Measurements from ENCODE around the gene CFAP92.
A peak's percentile ranks its signal among the peaks of the same experiment; 100 is the strongest.
"Not testable (repeated sequence)": the region's sequence is repeated elsewhere in the genome, so short reads cannot be mapped to it uniquely, and the experiment has no call there.

Gene CFAP92

GRCh38 chr3:128881576-128881975, 112.3 kb downstream of the CFAP92 start:
- Histone ChIP-seq H3K9me3 (replicated peaks in 1 of 11) (no peaks in the 10 kb centered on the region), H3K27ac (no peak overlapping the region), H3K36me3 (peaks cover 37 to 64% (median 55%) of the 10 kb centered on the region in 11 experiments), H3K27me3 (no peaks in the 10 kb centered on the region), H3K4me3 (no peak overlapping the region), H3K9ac (peak overlapping the region in 3 of 11 experiments; percentile 16 to 94 (median 91); a peak in 2 of 22 replicates), H3K4me1 (peaks cover 35 to 50% (median 38%) of the 10 kb centered on the region in 10 experiments), H4K20me1 (peaks cover 0 to 34% (median 12%) of the 10 kb centered on the region in 11 experiments; a peak in 12 of 22 replicates), H3K4me2 (peak overlapping the region; percentile 87 to 97 (median 96); a peak in 18 of 22 replicates)
- no peak for TF ChIP-seq Cebpa-rat (IDR thresholded peaks at IDR 0.05)

DNA sequence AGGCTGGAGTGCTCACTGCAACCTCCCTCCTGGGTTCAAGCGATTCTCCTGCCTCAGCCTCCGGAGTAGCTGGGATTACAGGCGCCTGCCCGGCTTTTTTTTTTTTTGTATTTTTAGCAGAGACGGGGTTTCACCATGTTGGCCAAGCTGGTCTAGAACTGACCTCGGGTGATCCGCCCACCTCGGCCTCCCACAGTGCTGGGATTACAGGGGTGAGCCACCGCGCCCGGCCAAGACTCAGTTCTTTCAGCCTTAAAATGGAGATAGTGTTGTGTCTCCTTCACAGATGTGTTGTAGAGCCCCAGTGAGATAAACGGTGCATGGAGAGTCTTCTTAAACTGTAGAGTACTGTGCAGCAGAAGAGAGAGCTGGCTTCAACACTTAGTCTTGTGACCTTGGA, 113.4 kb downstream of the CFAP92 start:
- Histone ChIP-seq H3K27ac (peak overlapping the region in 10 of 11 experiments; percentile 89 to 97 (median 94); a peak in 16 of 22 replicates), H3K36me3 (peaks cover 32 to 52% (median 44%) of the 10 kb centered on the region in 11 experiments)

GRCh38 chr3:128879991-128880390, 113.9 kb downstream of the CFAP92 start:
- no peak for TF ChIP-seq Cebpa-rat (IDR thresholded peaks at IDR 0.05)
- H3K36me3 ChIP-seq, result peaks cover 27 to 48% (median 39%) of the 10 kb centered on the region in 11 experiments
- H3K27ac ChIP-seq, result peak overlapping the region; percentile 73 to 97 (median 94)
- H3K9me3 ChIP-seq (replicated peaks in 1 of 11), result no peaks in the 10 kb centered on the region
- peak overlapping the region; percentile 87 to 97 (median 96) for H3K4me2 ChIP-seq
- peaks cover 41 to 61% (median 46%) of the 10 kb centered on the region in 10 experiments for H3K4me1 ChIP-seq
- H4K20me1 ChIP-seq, result peaks cover 0 to 29% (median 10%) of the 10 kb centered on the region in 11 experiments; a peak in 12 of 22 replicates
- H3K9ac ChIP-seq, result peak overlapping the region; percentile 86 to 94 (median 91)
- H3K4me3 ChIP-seq, result peak overlapping the region; percentile 69 to 92 (median 80)
- H3K27me3 ChIP-seq, result no peaks in the 10 kb centered on the region

More for the DNA sequence above, 113.4 kb downstream of the CFAP92 start:
- H4K20me1 ChIP-seq, result peaks cover 0 to 34% (median 12%) of the 10 kb centered on the region in 11 experiments; a peak in 12 of 22 replicates
- H3K9me3 ChIP-seq (replicated peaks in 1 of 11); H3K27me3 ChIP-seq: not testable (repeated sequence)
- peak overlapping the region; percentile 69 to 92 (median 80) for H3K4me3 ChIP-seq
- peak overlapping the region; percentile 87 to 97 (median 96) for H3K4me2 ChIP-seq
- H3K9ac ChIP-seq, result peak overlapping the region; percentile 86 to 94 (median 91)
- peaks cover 40 to 59% (median 45%) of the 10 kb centered on the region in 10 experiments for H3K4me1 ChIP-seq

- H3K9ac ChIP-seq, result peak within 1 kb of the TSS; percentile 86 to 94 (median 91)
- H3K36me3 ChIP-seq, result peaks cover 21 to 41% (median 33%) of the 10 kb centered on the region in 11 experiments
- H4K20me1 ChIP-seq, result peaks cover 0 to 23% (median 7%) of the 10 kb centered on the region in 11 experiments; a peak in 11 of 22 replicates
- H3K4me2 ChIP-seq, result peak within 1 kb of the TSS; percentile 87 to 97 (median 96)
- H3K9me3 ChIP-seq (replicated peaks in 1 of 11), result no peaks in the 10 kb centered on the region
- peak within 1 kb of the TSS; percentile 69 to 92 (median 80) for H3K4me3 ChIP-seq
- peak within 1 kb of the TSS; percentile 78 to 97 (median 94) for H3K27ac ChIP-seq
- TF ChIP-seq Cebpa-rat (IDR thresholded peaks at IDR 0.05), result no peak
- H3K27me3 ChIP-seq, result no peaks in the 10 kb centered on the region
- H3K4me1 ChIP-seq, result peaks cover 41 to 61% (median 46%) of the 10 kb centered on the region in 10 experiments
Measured at GRCh38 chr3:128879125-128879969, 114.5 kb downstream of the CFAP92 start, which contains the start of gene ACAD9. ACAD9 (plus strand) TSS chr3:128879620; CDS start chr3:128879692, 72 bp downstream.

GRCh38 chr3:128878556-128879124, 115.2 kb downstream of the CFAP92 start:
- peaks cover 0 to 16% (median 2%) of the 10 kb centered on the region in 11 experiments; a peak in 10 of 22 replicates for H4K20me1 ChIP-seq
- peak in 1 of 11 experiments; percentile 21; a peak in 1 of 22 replicates for TF ChIP-seq Cebpa-rat (IDR thresholded peaks at IDR 0.05)
- peak overlapping the region; percentile 69 to 92 (median 80) for H3K4me3 ChIP-seq
- peak overlapping the region; percentile 86 to 94 (median 91) for H3K9ac ChIP-seq
- peaks cover 41 to 56% (median 46%) of the 10 kb centered on the region in 10 experiments for H3K4me1 ChIP-seq
- peak overlapping the region; percentile 78 to 97 (median 94) for H3K27ac ChIP-seq
- peak overlapping the region; percentile 82 to 97 (median 95) for H3K4me2 ChIP-seq
- H3K27me3 ChIP-seq, result no peaks in the 10 kb centered on the region
- H3K9me3 ChIP-seq (replicated peaks in 1 of 11), result no peaks in the 10 kb centered on the region
- H3K36me3 ChIP-seq, result peaks cover 14 to 34% (median 26%) of the 10 kb centered on the region in 11 experiments

GRCh38 chr3:128878011-128878457, 115.8 kb downstream of the CFAP92 start:
- peak overlapping the region; percentile 82 to 97 (median 95) for H3K4me2 ChIP-seq
- H3K27ac ChIP-seq, result peak overlapping the region; percentile 78 to 97 (median 94); a peak in 21 of 22 replicates
- peak overlapping the region; percentile 86 to 94 (median 91) for H3K9ac ChIP-seq
- H3K36me3 ChIP-seq, result peaks cover 11 to 28% (median 20%) of the 10 kb centered on the region in 11 experiments; a peak in 21 of 22 replicates
- no peaks in the 10 kb centered on the region for H3K27me3 ChIP-seq
- H3K4me3 ChIP-seq, result peak overlapping the region; percentile 69 to 92 (median 80)
- H4K20me1 ChIP-seq, result peaks cover 0 to 13% (median 1%) of the 10 kb centered on the region in 11 experiments; a peak in 7 of 22 replicates
- H3K9me3 ChIP-seq (replicated peaks in 1 of 11), result no peaks in the 10 kb centered on the region
- H3K4me1 ChIP-seq, result peaks cover 41 to 55% (median 45%) of the 10 kb centered on the region in 10 experiments
- TF ChIP-seq Cebpa-rat (IDR thresholded peaks at IDR 0.05), result no peak

DNA sequence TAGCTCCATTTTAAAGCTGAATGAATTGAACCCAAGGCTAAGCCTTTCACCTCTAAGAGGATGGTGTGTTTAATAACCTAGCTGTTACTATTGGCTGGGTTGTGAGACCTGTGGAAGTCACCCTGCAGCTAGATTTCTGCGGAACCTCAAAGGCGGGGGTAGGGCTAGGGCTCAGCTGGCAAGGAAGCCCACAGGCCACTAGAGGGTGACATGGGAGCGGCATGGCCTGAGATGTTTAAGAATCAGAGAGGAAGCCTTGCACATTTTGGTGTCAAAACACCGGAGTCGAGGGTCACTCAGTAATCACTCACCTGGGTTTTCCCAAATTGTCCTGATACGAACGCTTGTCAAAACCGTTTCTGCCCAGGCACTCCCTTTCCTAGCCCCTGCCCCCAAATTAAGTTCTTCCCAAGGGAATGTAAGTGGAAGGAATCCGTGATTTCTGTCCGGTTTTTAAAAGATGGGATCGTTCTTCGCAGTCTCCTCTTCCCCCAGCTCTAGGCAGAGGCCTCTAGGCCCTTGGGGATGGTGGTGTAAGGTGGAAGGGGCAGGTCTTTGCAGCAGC, 118.2 kb downstream of the CFAP92 start:
- Histone ChIP-seq H3K4me1 (peaks cover 22 to 45% (median 27%) of the 10 kb centered on the region in 10 experiments), H3K27ac (no peak overlapping the region; a peak in 2 of 22 replicates), H3K4me3 (no peak overlapping the region), H3K4me2 (peak overlapping the region in 7 of 11 experiments; percentile 11 to 35 (median 29); a peak in 7 of 22 replicates), H3K9me3 (replicated peaks in 1 of 11) (no peaks in the 10 kb centered on the region), H3K9ac (peak overlapping the region in 2 of 11 experiments; percentile 4 to 33; a peak in 3 of 22 replicates), H4K20me1 (no peaks in the 10 kb centered on the region), H3K27me3 (no peaks in the 10 kb centered on the region), H3K36me3 (peaks cover 0 to 5% (median 0%) of the 10 kb centered on the region in 11 experiments; a peak in 3 of 22 replicates)
- TF ChIP-seq Cebpa-rat (IDR thresholded peaks at IDR 0.05), result no peak

- no peaks in the 10 kb centered on the region for H4K20me1 ChIP-seq
- no peaks in the 10 kb centered on the region for H3K9me3 ChIP-seq (replicated peaks in 1 of 11)
- no peak overlapping the region for H3K9ac ChIP-seq
- H3K4me1 ChIP-seq, result peaks cover 14 to 36% (median 20%) of the 10 kb centered on the region in 10 experiments
- TF ChIP-seq Cebpa-rat (IDR thresholded peaks at IDR 0.05), result no peak
- H3K36me3 ChIP-seq, result 0 out of 22 replicates have a peak, but pooled peaks cover 0 to 5% (median 0%) of the 10 kb centered on the region in 11 experiments
- H3K27ac ChIP-seq, result no peak overlapping the region
- H3K27me3 ChIP-seq, result no peaks in the 10 kb centered on the region
- H3K4me2 ChIP-seq, result no peak overlapping the region
- no peak overlapping the region for H3K4me3 ChIP-seq
Measured at GRCh38 chr3:128874481-128875180, 119.2 kb downstream of the CFAP92 start.
